UCSD-AML1 (cell line): ENCODE measurements around the gene BRK1.
"Not testable (repeated sequence)": the region's sequence is repeated elsewhere in the genome, so short reads cannot be mapped to it uniquely, and the experiment has no call there.

Source experiments
- DNase-seq: peaks from one replicate; lab custom pipeline; 2025; ENCODE audit not compliant: unreplicated experiment; lab: John Stamatoyannopoulos, UW

BRK1 gene

GRCh38 chr3:10115326-10116137, at the start of gene BRK1:
TSS of gene BRK1 (plus strand) at chr3:10115675. CDS start at chr3:10115702, 27 bp downstream.
- DNase-seq, result peak; percentile 95

- DNase-seq, result not testable (repeated sequence)
Measured at GRCh38 chr3:10070077-10070476, 45.4 kb upstream of the BRK1 start.

GRCh38 chr3:10074666-10075065, 40.8 kb upstream of the BRK1 start:
- DNase-seq, result no peak

- no peak for DNase-seq
Measured at GRCh38 chr3:10081871-10082270, 33.6 kb upstream of the BRK1 start.

- no peak for DNase-seq
Measured at GRCh38 chr3:10085738-10086137, 29.7 kb upstream of the BRK1 start.

GRCh38 chr3:10088256-10088655, 27.2 kb upstream of the BRK1 start:
- DNase-seq, result no peak

GRCh38 chr3:10090179-10090578, 25.3 kb upstream of the BRK1 start:
- no peak for DNase-seq

GRCh38 chr3:10090774-10091173, 24.7 kb upstream of the BRK1 start:
- DNase-seq, result not testable (repeated sequence)

GRCh38 chr3:10091387-10091786, 24.1 kb upstream of the BRK1 start:
- not testable (repeated sequence) for DNase-seq

GRCh38 chr3:10093678-10094077, 21.8 kb upstream of the BRK1 start:
- DNase-seq, result no peak

- no peak for DNase-seq
Measured at GRCh38 chr3:10099041-10099440, 16.4 kb upstream of the BRK1 start.

- no peak for DNase-seq
Measured at GRCh38 chr3:10106919-10107318, 8.6 kb upstream of the BRK1 start.

- no peak for DNase-seq
Measured at GRCh38 chr3:10108091-10108490, 7.4 kb upstream of the BRK1 start, which contains the start of gene FANCD2OS. TSS of gene FANCD2OS (minus strand) at chr3:10108255. CDS start at chr3:10104774, 3,481 bp downstream.

- DNase-seq, result peak; percentile 73
Measured at GRCh38 chr3:10116138-10116460, 624 bp downstream of the BRK1 start.

- no peak for DNase-seq
Measured at GRCh38 chr3:10116928-10117327, 1.5 kb downstream of the BRK1 start.

GRCh38 chr3:10119376-10119775, 3.9 kb downstream of the BRK1 start:
- no peak for DNase-seq

- no peak for DNase-seq
Measured at GRCh38 chr3:10121064-10121463, 5.6 kb downstream of the BRK1 start.

- no peak for DNase-seq
Measured at GRCh38 chr3:10122724-10123123, 7.2 kb downstream of the BRK1 start.

- DNase-seq, result not testable (repeated sequence)
Measured at GRCh38 chr3:10135872-10136271, 20.4 kb downstream of the BRK1 start.

GRCh38 chr3:10136426-10137005, 21.0 kb downstream of the BRK1 start:
- DNase-seq, result no peak

- DNase-seq, result no peak
Measured at GRCh38 chr3:10137178-10137577, 21.7 kb downstream of the BRK1 start.

- no peak for DNase-seq
Measured at GRCh38 chr3:10140996-10141546, 25.6 kb downstream of the BRK1 start.
